C4-2B (cell line): ENCODE data around the gene CD96.

ENCODE experiments used
- CTCF ChIP-seq: fragments of 450-650 bp; conservative IDR thresholded peaks from 2 replicates; pipeline ENCODE4 v1.5.1; 2017; ENCODE audit warnings: mild to moderate bottlenecking
- ZFX ChIP-seq: fragments of 450-650 bp; IDR thresholded peaks from 2 replicates; pipeline ENCODE4 v1.6.1; 2017

- TF ChIP-seq CTCF (no peak), ZFX (no peak)
These were observed 37.5 kb downstream of the CD96 start for GRCh38 chr3:111579495-111579894.
